ENCODE data around the gene PLGRKT.
"Not testable (repeated sequence)": the region's sequence is repeated elsewhere in the genome, so short reads cannot be mapped to it uniquely, and the experiment has no call there.

Gene PLGRKT

GRCh38 chr9:5450359-5451091 lies 12.8 kb upstream of the PLGRKT start, which contains the start of gene CD274:
Gene CD274 (plus strand): TSS chr9:5450542. CDS start chr9:5456114, 5,572 bp downstream.
- peak; percentile 78 for DNase-seq (ENCODE audit: low read depth)

- no peak for DNase-seq (ENCODE audit: low read depth)
Observed at GRCh38 chr9:5449521-5450358, 12.0 kb upstream of the PLGRKT start.

GRCh38 chr9:5448461-5449435 lies 11.0 kb upstream of the PLGRKT start:
- no peak for DNase-seq (ENCODE audit: low read depth)

GRCh38 chr9:5448016-5448415 lies 10.3 kb upstream of the PLGRKT start:
- no peak for DNase-seq (ENCODE audit: low read depth)

GRCh38 chr9:5447337-5447736 lies 9.6 kb upstream of the PLGRKT start:
- DNase-seq (ENCODE audit: low read depth): no peak

- DNase-seq (ENCODE audit: low read depth): no peak
Observed at GRCh38 chr9:5446451-5447236, 8.9 kb upstream of the PLGRKT start.

- no peak for DNase-seq (ENCODE audit: low read depth)
Observed at GRCh38 chr9:5445886-5446285, 8.2 kb upstream of the PLGRKT start.

GRCh38 chr9:5445096-5445495 lies 7.4 kb upstream of the PLGRKT start:
- not testable (repeated sequence) for DNase-seq (ENCODE audit: low read depth)

GRCh38 chr9:5443850-5444249 lies 6.1 kb upstream of the PLGRKT start:
- no peak for DNase-seq (ENCODE audit: low read depth)

- no peak for DNase-seq (ENCODE audit: low read depth)
Observed at GRCh38 chr9:5442400-5443011, 4.8 kb upstream of the PLGRKT start.

GRCh38 chr9:5441043-5441442 lies 3.3 kb upstream of the PLGRKT start:
- DNase-seq (ENCODE audit: low read depth): no peak

- DNase-seq (ENCODE audit: low read depth): no peak
Observed at GRCh38 chr9:5440426-5440825, 2.7 kb upstream of the PLGRKT start.

GRCh38 chr9:5438301-5439162 lies 807 bp upstream of the PLGRKT start:
- no peak for DNase-seq (ENCODE audit: low read depth)

- DNase-seq (ENCODE audit: low read depth): no peak
Observed at GRCh38 chr9:5436441-5436840, 1.3 kb downstream of the PLGRKT start.

- no peak for DNase-seq (ENCODE audit: low read depth)
Observed at GRCh38 chr9:5435912-5436311, 1.8 kb downstream of the PLGRKT start.

GRCh38 chr9:5433841-5434810 lies 3.6 kb downstream of the PLGRKT start:
- not testable (repeated sequence) for DNase-seq (ENCODE audit: low read depth)

- DNase-seq (ENCODE audit: low read depth): not testable (repeated sequence)
Observed at GRCh38 chr9:5433328-5433727, 4.4 kb downstream of the PLGRKT start.

GRCh38 chr9:5432890-5433289 lies 4.8 kb downstream of the PLGRKT start:
- DNase-seq (ENCODE audit: low read depth): not testable (repeated sequence)

- no peak for DNase-seq (ENCODE audit: low read depth)
Observed at GRCh38 chr9:5430912-5431311, 6.8 kb downstream of the PLGRKT start.
